ENCODE data around the gene CCSER2. TPM values are rescaled to one million over a fixed set of nuclear protein-coding genes. Genes with fewer than 3 reads are reported as not detected.
A peak's percentile ranks its signal among the peaks of the same experiment; 100 is the strongest.

Gene CCSER2
- polyA plus RNA-seq, 1 of the 3 experiments (the other 2 are of a cell fraction), result 8.5 TPM

DNA sequence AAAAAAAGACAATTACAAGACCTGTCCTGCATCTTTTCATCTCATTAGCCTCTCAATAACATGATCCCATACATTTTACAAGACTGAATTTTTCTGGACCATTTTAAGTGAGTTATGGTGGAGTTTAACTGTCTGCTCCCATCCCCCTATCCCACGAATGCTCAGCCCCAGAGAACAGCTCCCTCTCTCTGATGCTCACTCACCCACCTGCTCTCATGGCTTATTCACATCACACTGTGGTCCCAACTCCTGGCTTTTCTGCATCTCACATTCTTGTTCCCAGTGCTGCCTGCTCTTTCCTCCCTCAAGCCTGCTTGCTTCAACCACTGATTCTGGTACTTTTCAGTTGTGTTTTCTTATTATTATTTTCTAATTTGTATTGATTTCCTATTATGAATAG is 20.4 kb upstream of the CCSER2 start:
- no peak for DNase-seq
- H3K27ac ChIP-seq (ENCODE audit: low read depth in 2 of 2, low read length in 1 of 2), result peak overlapping the region in 1 of 2 experiments; percentile 87; a peak in 2 of 4 replicates
- CTCF ChIA-PET, result interaction anchor here (1.0 kb wide), 1 partner anchor 44 kb away, joined by 3 read pairs; no protein-coding TSS in a partner anchor

DNA sequence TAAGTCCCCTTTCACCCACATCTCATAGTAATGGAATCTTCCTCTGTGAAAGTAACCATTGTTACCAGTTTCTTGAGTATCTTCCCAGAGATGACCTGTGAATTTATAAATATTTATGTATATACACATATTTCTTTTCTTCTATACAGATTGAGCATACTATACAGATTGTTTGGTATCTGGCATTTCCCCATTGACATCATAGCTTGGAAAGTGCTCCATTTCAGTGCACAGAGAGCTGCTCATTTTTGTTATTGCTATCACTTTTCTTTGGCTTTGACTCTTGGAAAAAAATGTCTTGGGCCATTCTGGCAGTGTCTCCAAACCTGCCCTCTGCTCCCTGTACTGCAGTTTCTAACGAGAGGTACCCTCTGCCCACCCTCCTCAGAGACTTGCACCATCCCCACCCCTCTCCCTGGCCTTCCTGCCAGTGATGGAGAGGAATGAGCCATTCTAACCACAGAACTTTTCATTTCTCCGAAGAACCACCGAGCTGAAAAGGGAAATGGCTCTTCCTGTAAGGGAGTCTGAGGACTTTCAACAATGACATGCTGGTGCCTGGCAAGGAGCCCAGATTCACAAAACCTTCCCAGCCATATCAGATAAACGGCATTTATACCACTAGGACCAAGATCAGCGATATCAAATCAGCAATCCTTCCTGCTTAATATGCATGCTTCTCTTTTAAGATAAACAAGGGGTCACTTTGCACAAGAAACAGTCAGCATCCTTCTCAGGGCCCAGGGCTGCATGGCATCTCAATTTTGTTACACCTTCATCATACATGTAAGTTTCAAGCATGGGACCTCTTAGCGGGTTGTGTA is 19.7 kb upstream of the CCSER2 start:
- Histone ChIP-seq H3K4me3 (ENCODE audit: low read depth in 2 of 2, low read length in 1 of 2) (peak overlapping the region in 1 of 2 experiments; percentile 51; a peak in 3 of 4 replicates), H3K27me3 (ENCODE audit: insufficient read depth) (no peaks in the 10 kb centered on the region), H3K27ac (ENCODE audit: low read depth in 2 of 2, low read length in 1 of 2) (peak overlapping the region in 1 of 2 experiments; percentile 87; a peak in 2 of 4 replicates), H2AFZ (ENCODE audit: low read depth) (peak overlapping the region; percentile 53; the same call in 1 of the 2 replicates), H4K20me1 (ENCODE audit: insufficient read depth) (no peaks in the 10 kb centered on the region), H3K4me2 (peak overlapping the region; percentile 73), H3K9ac (peak overlapping the region; percentile 56), H3K9me2 (no peaks in the 10 kb centered on the region), H3K9me3 (no peaks in the 10 kb centered on the region), H3K36me3 (replicated peaks in 1 of 2; ENCODE audit: control insufficient read depth in 1 of 2, insufficient read depth in 2 of 2, low read length in 1 of 2) (no peaks in the 10 kb centered on the region), H3K4me1 (ENCODE audit: control insufficient read depth in 1 of 2, insufficient read depth in 2 of 2, low read depth in 1 of 2, low read length in 1 of 2) (peaks cover 11 to 24% of the 10 kb centered on the region in 2 experiments; a peak in 3 of 4 replicates), H3F3A (replicated peaks; ENCODE audit: insufficient read depth) (peaks cover 26% of the 10 kb centered on the region), H3K79me2 (ENCODE audit: insufficient read depth) (no peaks in the 10 kb centered on the region)
- WGBS (ENCODE audit: low lambda C conversion rate), result 8% methylated on average over 6 of the region's 6 CpGs
- ChIA-PET POLR2A (no interaction called here), CTCF (no interaction called here)
- DNase-seq, result peak; percentile 58
- TF ChIP-seq FOXJ3 (CRISPR knock-in tag; IDR thresholded peaks at IDR 0.05), result no peak
- TF ChIP-seq ELF1 (IDR thresholded peaks at IDR 0.05), result 0 out of 2 replicates have a peak, but pooled peaks have one; percentile 36
- TF ChIP-seq GABPA (IDR thresholded peaks at IDR 0.05; ENCODE audit: low read depth), result no peak
- TF ChIP-seq, protein P1, sequence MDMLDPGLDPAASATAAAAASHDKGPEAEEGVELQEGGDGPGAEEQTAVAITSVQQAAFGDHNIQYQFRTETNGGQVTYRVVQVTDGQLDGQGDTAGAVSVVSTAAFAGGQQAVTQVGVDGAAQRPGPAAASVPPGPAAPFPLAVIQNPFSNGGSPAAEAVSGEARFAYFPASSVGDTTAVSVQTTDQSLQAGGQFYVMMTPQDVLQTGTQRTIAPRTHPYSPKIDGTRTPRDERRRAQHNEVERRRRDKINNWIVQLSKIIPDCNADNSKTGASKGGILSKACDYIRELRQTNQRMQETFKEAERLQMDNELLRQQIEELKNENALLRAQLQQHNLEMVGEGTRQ (IDR thresholded peaks at IDR 0.05; ENCODE audit: borderline replicate concordance, low read depth, low read length), result no peak
- TF ChIP-seq RFX5 (IDR thresholded peaks at IDR 0.05; ENCODE audit: low read length), result no peak
- peak; percentile 89 for TF ChIP-seq TCF12 (IDR thresholded peaks at IDR 0.05)
- no peak for TF ChIP-seq CHD2 (IDR thresholded peaks at IDR 0.05; ENCODE audit: low read length, partially characterized antibody)
- no peak for TF ChIP-seq FOSL2 (IDR thresholded peaks at IDR 0.05; ENCODE audit: borderline replicate concordance, low read depth)
- TF ChIP-seq, protein P2, sequence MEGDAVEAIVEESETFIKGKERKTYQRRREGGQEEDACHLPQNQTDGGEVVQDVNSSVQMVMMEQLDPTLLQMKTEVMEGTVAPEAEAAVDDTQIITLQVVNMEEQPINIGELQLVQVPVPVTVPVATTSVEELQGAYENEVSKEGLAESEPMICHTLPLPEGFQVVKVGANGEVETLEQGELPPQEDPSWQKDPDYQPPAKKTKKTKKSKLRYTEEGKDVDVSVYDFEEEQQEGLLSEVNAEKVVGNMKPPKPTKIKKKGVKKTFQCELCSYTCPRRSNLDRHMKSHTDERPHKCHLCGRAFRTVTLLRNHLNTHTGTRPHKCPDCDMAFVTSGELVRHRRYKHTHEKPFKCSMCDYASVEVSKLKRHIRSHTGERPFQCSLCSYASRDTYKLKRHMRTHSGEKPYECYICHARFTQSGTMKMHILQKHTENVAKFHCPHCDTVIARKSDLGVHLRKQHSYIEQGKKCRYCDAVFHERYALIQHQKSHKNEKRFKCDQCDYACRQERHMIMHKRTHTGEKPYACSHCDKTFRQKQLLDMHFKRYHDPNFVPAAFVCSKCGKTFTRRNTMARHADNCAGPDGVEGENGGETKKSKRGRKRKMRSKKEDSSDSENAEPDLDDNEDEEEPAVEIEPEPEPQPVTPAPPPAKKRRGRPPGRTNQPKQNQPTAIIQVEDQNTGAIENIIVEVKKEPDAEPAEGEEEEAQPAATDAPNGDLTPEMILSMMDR (IDR thresholded peaks at IDR 0.05), result no peak
- TF ChIP-seq EP300 (IDR thresholded peaks at IDR 0.05; ENCODE audit: borderline replicate concordance in 1 of 2, low read depth in 1 of 2, low read length in 1 of 2), result peak; percentile 53 to 79
- TF ChIP-seq, protein P3, sequence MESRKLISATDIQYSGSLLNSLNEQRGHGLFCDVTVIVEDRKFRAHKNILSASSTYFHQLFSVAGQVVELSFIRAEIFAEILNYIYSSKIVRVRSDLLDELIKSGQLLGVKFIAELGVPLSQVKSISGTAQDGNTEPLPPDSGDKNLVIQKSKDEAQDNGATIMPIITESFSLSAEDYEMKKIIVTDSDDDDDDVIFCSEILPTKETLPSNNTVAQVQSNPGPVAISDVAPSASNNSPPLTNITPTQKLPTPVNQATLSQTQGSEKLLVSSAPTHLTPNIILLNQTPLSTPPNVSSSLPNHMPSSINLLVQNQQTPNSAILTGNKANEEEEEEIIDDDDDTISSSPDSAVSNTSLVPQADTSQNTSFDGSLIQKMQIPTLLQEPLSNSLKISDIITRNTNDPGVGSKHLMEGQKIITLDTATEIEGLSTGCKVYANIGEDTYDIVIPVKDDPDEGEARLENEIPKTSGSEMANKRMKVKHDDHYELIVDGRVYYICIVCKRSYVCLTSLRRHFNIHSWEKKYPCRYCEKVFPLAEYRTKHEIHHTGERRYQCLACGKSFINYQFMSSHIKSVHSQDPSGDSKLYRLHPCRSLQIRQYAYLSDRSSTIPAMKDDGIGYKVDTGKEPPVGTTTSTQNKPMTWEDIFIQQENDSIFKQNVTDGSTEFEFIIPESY (IDR thresholded peaks at IDR 0.05; ENCODE audit: borderline replicate concordance, low read depth), result no peak
- TF ChIP-seq, protein P4, sequence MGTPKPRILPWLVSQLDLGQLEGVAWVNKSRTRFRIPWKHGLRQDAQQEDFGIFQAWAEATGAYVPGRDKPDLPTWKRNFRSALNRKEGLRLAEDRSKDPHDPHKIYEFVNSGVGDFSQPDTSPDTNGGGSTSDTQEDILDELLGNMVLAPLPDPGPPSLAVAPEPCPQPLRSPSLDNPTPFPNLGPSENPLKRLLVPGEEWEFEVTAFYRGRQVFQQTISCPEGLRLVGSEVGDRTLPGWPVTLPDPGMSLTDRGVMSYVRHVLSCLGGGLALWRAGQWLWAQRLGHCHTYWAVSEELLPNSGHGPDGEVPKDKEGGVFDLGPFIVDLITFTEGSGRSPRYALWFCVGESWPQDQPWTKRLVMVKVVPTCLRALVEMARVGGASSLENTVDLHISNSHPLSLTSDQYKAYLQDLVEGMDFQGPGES (IDR thresholded peaks at IDR 0.05; ENCODE audit: low read depth, low read length), result no peak
- TF ChIP-seq JUND (IDR thresholded peaks at IDR 0.05), result peak; percentile 57; the same call in 1 of the 2 replicates

More for the DNA sequence above, 20.4 kb upstream of the CCSER2 start:
- Histone ChIP-seq H2AFZ (ENCODE audit: low read depth) (peak overlapping the region; percentile 53; the same call in 1 of the 2 replicates), H3K9me2 (no peaks in the 10 kb centered on the region), H4K20me1 (ENCODE audit: insufficient read depth) (no peaks in the 10 kb centered on the region), H3K79me2 (ENCODE audit: insufficient read depth) (no peaks in the 10 kb centered on the region), H3K27me3 (ENCODE audit: insufficient read depth) (no peaks in the 10 kb centered on the region), H3K4me1 (ENCODE audit: control insufficient read depth in 1 of 2, insufficient read depth in 2 of 2, low read depth in 1 of 2, low read length in 1 of 2) (peaks cover 11 to 24% of the 10 kb centered on the region in 2 experiments; a peak in 3 of 4 replicates), H3K4me2 (peak overlapping the region; percentile 73), H3K9ac (peak overlapping the region; percentile 56), H3F3A (replicated peaks; ENCODE audit: insufficient read depth) (peaks cover 26% of the 10 kb centered on the region), H3K36me3 (replicated peaks in 1 of 2; ENCODE audit: control insufficient read depth in 1 of 2, insufficient read depth in 2 of 2, low read length in 1 of 2) (no peaks in the 10 kb centered on the region), H3K9me3 (no peaks in the 10 kb centered on the region), H3K4me3 (ENCODE audit: low read depth in 2 of 2, low read length in 1 of 2) (peak overlapping the region in 1 of 2 experiments; percentile 51; a peak in 1 of 4 replicates)
- TF ChIP-seq, protein P5, sequence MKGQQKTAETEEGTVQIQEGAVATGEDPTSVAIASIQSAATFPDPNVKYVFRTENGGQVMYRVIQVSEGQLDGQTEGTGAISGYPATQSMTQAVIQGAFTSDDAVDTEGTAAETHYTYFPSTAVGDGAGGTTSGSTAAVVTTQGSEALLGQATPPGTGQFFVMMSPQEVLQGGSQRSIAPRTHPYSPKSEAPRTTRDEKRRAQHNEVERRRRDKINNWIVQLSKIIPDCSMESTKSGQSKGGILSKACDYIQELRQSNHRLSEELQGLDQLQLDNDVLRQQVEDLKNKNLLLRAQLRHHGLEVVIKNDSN (IDR thresholded peaks at IDR 0.05; ENCODE audit: borderline replicate concordance, low read depth), result no peak
- no peak for TF ChIP-seq SMC3 (IDR thresholded peaks at IDR 0.05; ENCODE audit: low read depth, low read length)
- no peak for TF ChIP-seq NFIC (IDR thresholded peaks at IDR 0.05; ENCODE audit: borderline replicate concordance)
- no peak for TF ChIP-seq YY1 (IDR thresholded peaks at IDR 0.05; ENCODE audit: low read depth)
- no peak for TF ChIP-seq FOSL2 (IDR thresholded peaks at IDR 0.05; ENCODE audit: borderline replicate concordance, low read depth)
- TF ChIP-seq, protein P6, sequence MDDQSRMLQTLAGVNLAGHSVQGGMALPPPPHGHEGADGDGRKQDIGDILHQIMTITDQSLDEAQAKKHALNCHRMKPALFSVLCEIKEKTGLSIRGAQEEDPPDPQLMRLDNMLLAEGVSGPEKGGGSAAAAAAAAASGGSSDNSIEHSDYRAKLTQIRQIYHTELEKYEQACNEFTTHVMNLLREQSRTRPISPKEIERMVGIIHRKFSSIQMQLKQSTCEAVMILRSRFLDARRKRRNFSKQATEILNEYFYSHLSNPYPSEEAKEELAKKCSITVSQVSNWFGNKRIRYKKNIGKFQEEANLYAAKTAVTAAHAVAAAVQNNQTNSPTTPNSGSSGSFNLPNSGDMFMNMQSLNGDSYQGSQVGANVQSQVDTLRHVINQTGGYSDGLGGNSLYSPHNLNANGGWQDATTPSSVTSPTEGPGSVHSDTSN (IDR thresholded peaks at IDR 0.05), result no peak
- 65% methylated on average over 1 of the region's 1 CpG for WGBS (ENCODE audit: low lambda C conversion rate)
- POLR2A ChIA-PET, result no interaction called here

All from SK-N-SH (cell line).